ENCODE results near the gene VPS26C. TPM values are rescaled to one million over a fixed set of nuclear protein-coding genes. Genes with fewer than 3 reads are reported as not detected.

The VPS26C gene
- total RNA-seq, result 42.9 and 58.9 TPM in 2 replicates

GRCh38 chr21:37267269-37268185, at the start of gene VPS26C:
Gene VPS26C, minus strand, starts transcription at chr21:37267334. Its CDS starts 40 bp downstream, at chr21:37267294.

Other genes with a start within 250 kb of the VPS26C start
- gene PIGP, start 194.3 kb downstream of the VPS26C start, total RNA-seq, result 9.7 and 10.9 TPM in 2 replicates
- 138 and 153 TPM in 2 replicates for gene TTC3, start 194.1 kb downstream of the VPS26C start, total RNA-seq
- 32.5 and 44.4 TPM in 2 replicates for gene DYRK1A, start 99.4 kb upstream of the VPS26C start, total RNA-seq